GM18858 (cell line): Measurements from ENCODE around the gene LYZL2.
A peak's percentile ranks its signal among the peaks of the same experiment; 100 is the strongest.
"Not testable (repeated sequence)": the region's sequence is repeated elsewhere in the genome, so short reads cannot be mapped to it uniquely, and the experiment has no call there.

ENCODE experiments used
- ATAC-seq: cut with Tn5 transposase; IDR thresholded peaks from one replicate; pipeline ENCODE4 v1.9.1; 2021; ENCODE audit not compliant: unreplicated experiment

The LYZL2 gene

GRCh38 chr10:30629653-30630052 lies at the start of gene LYZL2:
Gene LYZL2 (minus strand): TSS chr10:30629753. CDS start chr10:30626915, 2,838 bp downstream.
- no peak for ATAC-seq

- not testable (repeated sequence) for ATAC-seq
Observed at GRCh38 chr10:30677616-30678015, 48.1 kb upstream of the LYZL2 start.

GRCh38 chr10:30677146-30677545 lies 47.6 kb upstream of the LYZL2 start:
- not testable (repeated sequence) for ATAC-seq

- no peak for ATAC-seq
Observed at GRCh38 chr10:30675791-30676718, 46.5 kb upstream of the LYZL2 start.

GRCh38 chr10:30674796-30675195 lies 45.2 kb upstream of the LYZL2 start:
- no peak for ATAC-seq

GRCh38 chr10:30673262-30673661 lies 43.7 kb upstream of the LYZL2 start:
- ATAC-seq: not testable (repeated sequence)

- ATAC-seq: not testable (repeated sequence)
Observed at GRCh38 chr10:30672338-30672737, 42.8 kb upstream of the LYZL2 start.

- peak; percentile 47 for ATAC-seq
Observed at GRCh38 chr10:30671026-30671616, 41.6 kb upstream of the LYZL2 start.

GRCh38 chr10:30667982-30668381 lies 38.4 kb upstream of the LYZL2 start:
- ATAC-seq: not testable (repeated sequence)

- ATAC-seq: not testable (repeated sequence)
Observed at GRCh38 chr10:30663403-30663802, 33.9 kb upstream of the LYZL2 start.

GRCh38 chr10:30662814-30663213 lies 33.3 kb upstream of the LYZL2 start:
- ATAC-seq: no peak

GRCh38 chr10:30660314-30660713 lies 30.8 kb upstream of the LYZL2 start:
- ATAC-seq: not testable (repeated sequence)

GRCh38 chr10:30656233-30656632 lies 26.7 kb upstream of the LYZL2 start:
- ATAC-seq: no peak

GRCh38 chr10:30655001-30655400 lies 25.4 kb upstream of the LYZL2 start:
- ATAC-seq: not testable (repeated sequence)

GRCh38 chr10:30651470-30652397 lies 22.2 kb upstream of the LYZL2 start:
- not testable (repeated sequence) for ATAC-seq

GRCh38 chr10:30647089-30647488 lies 17.5 kb upstream of the LYZL2 start:
- no peak for ATAC-seq

GRCh38 chr10:30645340-30645827 lies 15.8 kb upstream of the LYZL2 start:
- no peak for ATAC-seq

GRCh38 chr10:30644408-30644861 lies 14.9 kb upstream of the LYZL2 start:
- not testable (repeated sequence) for ATAC-seq

GRCh38 chr10:30643557-30644199 lies 14.1 kb upstream of the LYZL2 start:
- ATAC-seq: not testable (repeated sequence)

- ATAC-seq: not testable (repeated sequence)
Observed at GRCh38 chr10:30642856-30643255, 13.3 kb upstream of the LYZL2 start.
